HEK293 (cell line): ENCODE measurements around the gene A4GALT.

Experiments
- CTCF ChIA-PET: fragments of 350-600 bp; formaldehyde crosslinking; extraction: SDS; loops from one replicate; lab custom pipeline; 2021; ENCODE audit warnings: antibody characterized with exemption; lab: Yijun Ruan, JAX
- POLR2A ChIA-PET: fragments of 300-600 bp; formaldehyde crosslinking; extraction: SDS; loops from one replicate; lab custom pipeline; 2020; ENCODE audit warnings: antibody characterized with exemption, inconsistent platforms; lab: Yijun Ruan, JAX
- H3K27ac ChIP-seq: fragments of 200-500 bp; sonication (Bioruptor generic); 2 replicates; pipeline ENCODE4 v1.5.1; 2014; ENCODE audit warnings: low read depth, low read length, control low read depth, inconsistent platforms; ENCODE audit errors: extremely low read depth
- H3K36me3 ChIP-seq, 2 experiments: fragments of 200-500 bp in 1 of 2; sonication (Bioruptor generic) in 1 of 2; 1 replicate in 1 of 2; 2 replicates in 1 of 2; pipeline ENCODE4 v1.5.1; 2014 to 2017; ENCODE audit warnings: inconsistent platforms in 2 of 2, low read length in 2 of 2; ENCODE audit not compliant: control insufficient read depth in 2 of 2, insufficient read depth in 1 of 2
- H3K4me1 ChIP-seq: fragments of 200-500 bp; sonication (Bioruptor generic); 2 replicates; pipeline ENCODE4 v1.5.1; 2014; ENCODE audit warnings: mild to moderate bottlenecking, low read length, inconsistent platforms; ENCODE audit not compliant: control insufficient read depth, insufficient read depth
- H3K4me3 ChIP-seq: 2 replicates; pipeline ENCODE4 v1.5.1; 2011; ENCODE audit warnings: low read depth, mild to moderate bottlenecking, control low read depth, low read length, moderate library complexity
- H3K9me3 ChIP-seq: fragments of 200-500 bp; sonication (Bioruptor generic); 2 replicates; pipeline ENCODE4 v1.5.1; 2014; ENCODE audit warnings: low read depth, low read length, inconsistent platforms; ENCODE audit not compliant: control insufficient read depth, insufficient read depth
- ATF2 ChIP-seq: fragments of 450-650 bp; formaldehyde crosslinking; IDR thresholded peaks from 2 replicates; pipeline ENCODE4 v1.5.1; 2016; ENCODE audit warnings: missing biosample characterization, missing genetic modification characterization, low read depth
- BCL11A ChIP-seq: fragments of 450-650 bp; formaldehyde crosslinking; IDR thresholded peaks from 2 replicates; pipeline ENCODE4 v1.5.1; 2016; ENCODE audit warnings: low read depth, missing biosample characterization, missing genetic modification characterization
- EGR2 ChIP-seq: fragments of 450-650 bp; formaldehyde crosslinking; IDR thresholded peaks from 2 replicates; pipeline ENCODE4 v1.5.1; 2016; ENCODE audit warnings: low read depth, missing biosample characterization, missing genetic modification characterization
- INSM2 ChIP-seq: fragments of 450-650 bp; formaldehyde crosslinking; IDR thresholded peaks from 2 replicates; pipeline ENCODE4 v1.5.1; 2016; ENCODE audit warnings: missing biosample characterization, missing genetic modification characterization
- KLF8 ChIP-seq: fragments of 450-650 bp; formaldehyde crosslinking; IDR thresholded peaks from 2 replicates; pipeline ENCODE4 v1.5.1; 2016; ENCODE audit warnings: missing biosample characterization, missing genetic modification characterization
- MEIS1 ChIP-seq: sonication (generic); formaldehyde crosslinking; IDR thresholded peaks from 2 replicates; pipeline ENCODE4 v1.8.1; 2022; ENCODE audit warnings: missing genetic modification reagents, mild to moderate bottlenecking, borderline replicate concordance
- PATZ1 ChIP-seq: fragments of 450-650 bp; formaldehyde crosslinking; IDR thresholded peaks from 2 replicates; pipeline ENCODE4 v1.5.1; 2016; ENCODE audit warnings: missing biosample characterization, missing genetic modification characterization
- PRDM10 ChIP-seq: fragments of 450-650 bp; formaldehyde crosslinking; IDR thresholded peaks from 2 replicates; pipeline ENCODE4 v1.5.1; 2016; ENCODE audit warnings: missing biosample characterization, missing genetic modification characterization
- SP2 ChIP-seq: fragments of 450-650 bp; formaldehyde crosslinking; IDR thresholded peaks from 2 replicates; pipeline ENCODE4 v1.5.1; 2016; ENCODE audit warnings: missing biosample characterization, missing genetic modification characterization
- ZBTB8A ChIP-seq: fragments of 450-650 bp; formaldehyde crosslinking; IDR thresholded peaks from 2 replicates; pipeline ENCODE4 v1.5.1; 2016; ENCODE audit warnings: missing biosample characterization, missing genetic modification characterization
- ZFP41 ChIP-seq: fragments of 450-650 bp; formaldehyde crosslinking; IDR thresholded peaks from 2 replicates; pipeline ENCODE4 v1.5.1; 2016; ENCODE audit warnings: missing biosample characterization, missing genetic modification characterization, borderline replicate concordance
- ZNF121 ChIP-seq: fragments of 450-650 bp; formaldehyde crosslinking; IDR thresholded peaks from 2 replicates; pipeline ENCODE4 v1.5.1; 2016; ENCODE audit warnings: missing biosample characterization, missing genetic modification characterization
- ZNF184 ChIP-seq: fragments of 450-650 bp; IDR thresholded peaks from 2 replicates; pipeline ENCODE4 v1.5.1; 2018; ENCODE audit warnings: missing biosample characterization, mild to moderate bottlenecking, missing genetic modification characterization
- ZNF473 ChIP-seq: fragments of 450-650 bp; formaldehyde crosslinking; IDR thresholded peaks from 2 replicates; pipeline ENCODE4 v1.5.1; 2017; ENCODE audit warnings: missing biosample characterization, missing genetic modification characterization
- ZNF558 ChIP-seq: fragments of 450-650 bp; formaldehyde crosslinking; IDR thresholded peaks from 2 replicates; pipeline ENCODE4 v1.5.1; 2016; ENCODE audit warnings: missing biosample characterization, missing genetic modification characterization
- ZNF596 ChIP-seq: fragments of 450-650 bp; IDR thresholded peaks from 2 replicates; pipeline ENCODE4 v1.5.0; 2018; ENCODE audit warnings: missing biosample characterization, mild to moderate bottlenecking, missing genetic modification characterization, moderate library complexity
- ZNF600 ChIP-seq: fragments of 450-650 bp; formaldehyde crosslinking; IDR thresholded peaks from 2 replicates; pipeline ENCODE4 v1.5.1; 2016; ENCODE audit warnings: missing biosample characterization, missing genetic modification characterization
- ZNF621 ChIP-seq: fragments of 450-650 bp; formaldehyde crosslinking; IDR thresholded peaks from 2 replicates; pipeline ENCODE4 v1.5.1; 2017; ENCODE audit warnings: missing biosample characterization, missing genetic modification characterization
- ZNF692 ChIP-seq: fragments of 450-650 bp; formaldehyde crosslinking; IDR thresholded peaks from 2 replicates; pipeline ENCODE4 v1.5.1; 2016; ENCODE audit warnings: missing biosample characterization, missing genetic modification characterization
- ZSCAN23 ChIP-seq: fragments of 450-650 bp; formaldehyde crosslinking; IDR thresholded peaks from 2 replicates; pipeline ENCODE4 v1.5.1; 2016; ENCODE audit warnings: missing biosample characterization, missing genetic modification characterization
- ZXDB ChIP-seq: fragments of 450-650 bp; formaldehyde crosslinking; IDR thresholded peaks from 2 replicates; pipeline ENCODE4 v1.5.1; 2016; ENCODE audit warnings: missing biosample characterization, missing genetic modification characterization

The A4GALT gene

GRCh38 chr22:42720263-42721044 is at the start of gene A4GALT (continued):
- TF ChIP-seq ATF2 (tag by site-specific recombination) (no peak), INSM2 (tag by site-specific recombination) (no peak), EGR2 (tag by site-specific recombination) (no peak), PATZ1 (tag by site-specific recombination) (0 out of 2 replicates have a peak, but pooled peaks have one; percentile 23), ZNF692 (peak; percentile 21; the same call in 1 of the 2 replicates), ZNF184 (tag by site-specific recombination) (no peak), ZNF600 (0 out of 2 replicates have a peak, but pooled peaks have one; percentile 22), KLF8 (tag by site-specific recombination) (peak; percentile 46; the same call in 1 of the 2 replicates), ZBTB8A (tag by site-specific recombination) (peak; percentile 60), ZNF558 (tag by site-specific recombination) (no peak), ZNF621 (tag by site-specific recombination) (no peak), SP2 (tag by site-specific recombination) (peak; percentile 34; the same call in 1 of the 2 replicates)

GRCh38 chr22:42770448-42770726 is 49.7 kb upstream of the A4GALT start:
- Histone ChIP-seq H3K4me3 (no peak overlapping the region), H3K4me1 (peaks cover 3% of the 10 kb centered on the region; the same call in 1 of the 2 replicates), H3K27ac (no peak overlapping the region), H3K9me3 (no peaks in the 10 kb centered on the region), H3K36me3 (no peaks in the 10 kb centered on the region)
- ChIA-PET CTCF (interaction anchor here (0.6 to 1.0 kb wide), 3 partner anchors 11 to 458 kb away, joined by 3 read pairs; no protein-coding TSS in a partner anchor), POLR2A (no interaction called here)
- no peak for TF ChIP-seq ZNF596 (tag by site-specific recombination)
- peak; percentile 82; the same call in 1 of the 2 replicates for TF ChIP-seq ZNF121 (tag by site-specific recombination)
- TF ChIP-seq ZFP41 (tag by site-specific recombination): no peak
- no peak for TF ChIP-seq ZNF473
- TF ChIP-seq BCL11A: no peak
- TF ChIP-seq PRDM10 (tag by site-specific recombination): no peak
- TF ChIP-seq ZXDB (tag by site-specific recombination): no peak
- TF ChIP-seq ZSCAN23: no peak
- no peak for TF ChIP-seq MEIS1 (CRISPR knock-in tag)
